HG03159 (cell line): ENCODE results near the gene YIPF7.

Experiments
- ATAC-seq: cut with Tn5 transposase; IDR thresholded peaks from one replicate; pipeline ENCODE4 v1.9.1; 2021; ENCODE audit warnings: mild to moderate bottlenecking, moderate library complexity; ENCODE audit not compliant: unreplicated experiment

Gene YIPF7

GRCh38 chr4:44651425-44651824 is at the start of gene YIPF7:
TSS of gene YIPF7 (minus strand) at chr4:44651625. CDS start at chr4:44650100, 1,525 bp downstream.
- ATAC-seq: no peak

- no peak for ATAC-seq
Measured at GRCh38 chr4:44701037-44701436, 49.6 kb upstream of the YIPF7 start.

- ATAC-seq: no peak
Measured at GRCh38 chr4:44700427-44700826, 49.0 kb upstream of the YIPF7 start.

GRCh38 chr4:44684648-44685047 is 33.2 kb upstream of the YIPF7 start:
- no peak for ATAC-seq

- peak; percentile 11 for ATAC-seq
Measured at GRCh38 chr4:44679060-44679459, 27.6 kb upstream of the YIPF7 start.

- ATAC-seq: peak; percentile 96
Measured at GRCh38 chr4:44678094-44679041, 26.9 kb upstream of the YIPF7 start, which contains the start of gene GUF1. TSS of gene GUF1 (plus strand) at chr4:44678420. CDS start at chr4:44678623, 203 bp downstream.

- no peak for ATAC-seq
Measured at GRCh38 chr4:44675366-44675765, 23.9 kb upstream of the YIPF7 start.

GRCh38 chr4:44674471-44674870 is 23.0 kb upstream of the YIPF7 start:
- ATAC-seq: no peak

- ATAC-seq: no peak
Measured at GRCh38 chr4:44671636-44672035, 20.2 kb upstream of the YIPF7 start.

GRCh38 chr4:44670506-44671199 is 19.2 kb upstream of the YIPF7 start:
- no peak for ATAC-seq

- no peak for ATAC-seq
Measured at GRCh38 chr4:44668526-44668925, 17.1 kb upstream of the YIPF7 start.

- no peak for ATAC-seq
Measured at GRCh38 chr4:44663539-44664263, 12.3 kb upstream of the YIPF7 start.

- ATAC-seq: peak; percentile 77
Measured at GRCh38 chr4:44662623-44663005, 11.2 kb upstream of the YIPF7 start.

- ATAC-seq: peak; percentile 32
Measured at GRCh38 chr4:44661940-44662622, 10.7 kb upstream of the YIPF7 start.

- no peak for ATAC-seq
Measured at GRCh38 chr4:44660396-44660795, 9.0 kb upstream of the YIPF7 start.

- ATAC-seq: no peak
Measured at GRCh38 chr4:44652002-44652401, 577 bp upstream of the YIPF7 start.

- no peak for ATAC-seq
Measured at GRCh38 chr4:44646151-44646550, 5.3 kb downstream of the YIPF7 start.

- ATAC-seq: no peak
Measured at GRCh38 chr4:44638091-44638490, 13.3 kb downstream of the YIPF7 start.

- no peak for ATAC-seq
Measured at GRCh38 chr4:44632733-44633132, 18.7 kb downstream of the YIPF7 start.

GRCh38 chr4:44632089-44632488 is 19.3 kb downstream of the YIPF7 start:
- no peak for ATAC-seq
